A549 (cell line): ENCODE results near the gene INTS14. TPM values are rescaled to one million over a fixed set of nuclear protein-coding genes. Genes with fewer than 3 reads are reported as not detected.

ENCODE experiments used
- ATAC-seq, 2 experiments: fragments of 200-7000 bp in 1 of 2; fragments of >200 bp in 1 of 2; cut with Nextera tagmentation in 1 of 2; cut with Tn5 transposase in 1 of 2; 3 replicates each; pipeline versions ENCODE4 v1.8.0 to v1.9.1; 2018 to 2020; ENCODE audit warnings: mild to moderate bottlenecking in 1 of 2, moderate library complexity in 1 of 2
- CTCF ChIA-PET: fragments of 300-600 bp; sonication (Branson Sonifier 250); formaldehyde crosslinking; extraction: SDS; loops from one replicate; lab custom pipeline; 2021; ENCODE audit warnings: antibody characterized with exemption, inconsistent platforms; lab: Yijun Ruan, JAX
- POLR2A ChIA-PET: fragments of 350-600 bp; formaldehyde crosslinking; extraction: SDS; loops from one replicate; lab custom pipeline; 2021; ENCODE audit warnings: antibody characterized with exemption, inconsistent platforms; lab: Yijun Ruan, JAX
- DNase-seq, 2 experiments: peaks; one replicate each; pipeline versions ENCODE4 v3.0.0 to v3.0.0-alpha.2; 2011 to 2016; ENCODE audit warnings: low read depth in 1 of 2, low spot score in 1 of 2
- FAIRE-seq: peaks from 2 replicates; lab custom pipeline; 2011; peaks lifted over from hg19 to GRCh38; lab: Jason Lieb, UNC
- H3K27ac ChIP-seq, 2 experiments: fragments of >200 bp; sonication (Bioruptor Twin); formaldehyde crosslinking; 3 replicates each; pipeline ENCODE4 v1.5.1; 2016 to 2017
- H3K4me1 ChIP-seq: fragments of >200 bp; sonication (Bioruptor Twin); formaldehyde crosslinking; 3 replicates; pipeline ENCODE4 v1.6.1; 2016
- H3K4me2 ChIP-seq: fragments of >200 bp; sonication (Bioruptor Twin); formaldehyde crosslinking; 3 replicates; pipeline ENCODE4 v1.6.1; 2016
- H3K4me3 ChIP-seq: fragments of >200 bp; sonication (Bioruptor Twin); formaldehyde crosslinking; 3 replicates; pipeline ENCODE4 v1.5.1; 2016
- H3K9me3 ChIP-seq: fragments of >200 bp; sonication (Bioruptor Twin); formaldehyde crosslinking; 3 replicates; pipeline ENCODE4 v1.6.1; 2016
- CBX8 ChIP-seq: fragments of 200-600 bp; sonication (generic); IDR thresholded peaks from 2 replicates; pipeline ENCODE4 v1.6.1; 2016
- CHD2 ChIP-seq: fragments of 150-350 bp; IDR thresholded peaks from 2 replicates; pipeline ENCODE4 v1.6.1; 2014; ENCODE audit warnings: low read length; ENCODE audit not compliant: partially characterized antibody
- CTCF ChIP-seq: fragments of >200 bp; sonication (Bioruptor Twin); formaldehyde crosslinking; IDR thresholded peaks from 3 replicates; pipeline ENCODE4 v1.5.1; 2016
- EHF ChIP-seq: fragments of 250-450 bp; sonication (Bioruptor Pico); IDR thresholded peaks from 2 replicates; pipeline ENCODE4 v1.5.0; 2020; ENCODE audit warnings: mild to moderate bottlenecking
- HOXB13 ChIP-seq: fragments of 250-450 bp; sonication (Bioruptor Pico); IDR thresholded peaks from 2 replicates; pipeline ENCODE4 v1.5.0; 2020; ENCODE audit warnings: low read depth, mild to moderate bottlenecking, moderate library complexity
- HOXB5 ChIP-seq: fragments of 250-450 bp; sonication (Bioruptor Pico); IDR thresholded peaks from 2 replicates; pipeline ENCODE4 v1.5.0; 2020; ENCODE audit warnings: mild to moderate bottlenecking, moderate library complexity
- JUNB ChIP-seq: fragments of >200 bp; sonication (Bioruptor Twin); formaldehyde crosslinking; IDR thresholded peaks from 2 replicates; pipeline ENCODE4 v1.6.1; 2016
- MAFK ChIP-seq: fragments of 450-650 bp; IDR thresholded peaks from 2 replicates; pipeline ENCODE4 v1.6.1; 2014; ENCODE audit not compliant: partially characterized antibody
- PBX3 ChIP-seq: IDR thresholded peaks from 2 replicates; pipeline ENCODE4 v1.6.1; 2012
- PHF8 ChIP-seq: fragments of 200-600 bp; sonication (generic); IDR thresholded peaks from 2 replicates; pipeline ENCODE4 v1.6.1; 2016; ENCODE audit warnings: low read depth, mild to moderate bottlenecking, antibody characterized with exemption, moderate library complexity, borderline replicate concordance
- POLR2A ChIP-seq: IDR thresholded peaks from 2 replicates; pipeline ENCODE4 v1.6.1; 2012; ENCODE audit warnings: mild to moderate bottlenecking, low read length
- RFX5 ChIP-seq: fragments of 450-650 bp; IDR thresholded peaks from 2 replicates; pipeline ENCODE4 v1.7.1; 2014; ENCODE audit warnings: antibody characterized with exemption, mild to moderate bottlenecking, moderate library complexity
- SREBF2 ChIP-seq: fragments of 450-650 bp; IDR thresholded peaks from 2 replicates; pipeline ENCODE4 v1.6.1; 2014; ENCODE audit warnings: mild to moderate bottlenecking, moderate library complexity
- TFCP2L1 ChIP-seq: fragments of 250-450 bp; sonication (Bioruptor Pico); IDR thresholded peaks from 2 replicates; pipeline ENCODE4 v1.5.0; 2021; ENCODE audit warnings: mild to moderate bottlenecking
- TP53 ChIP-seq: fragments of 250-450 bp; sonication (Bioruptor Pico); IDR thresholded peaks from 2 replicates; pipeline ENCODE4 v1.5.0; 2021; ENCODE audit warnings: mild to moderate bottlenecking, moderate library complexity
- ZNF302 ChIP-seq: fragments of 250-450 bp; sonication (Bioruptor Pico); IDR thresholded peaks from 2 replicates; pipeline ENCODE4 v1.9.0; 2021; ENCODE audit warnings: inconsistent platforms, mild to moderate bottlenecking, moderate library complexity
- WGBS: methylation state at CpG from one replicate; pipeline ENCODE4 v1.1.6; 2017; ENCODE audit errors: missing lambda C conversion rate; 5-methylcytosine and 5-hydroxymethylcytosine counted together
- polyA plus RNA-seq, 4 experiments: library from polyadenylated mRNA; depleted of rRNA in 3 of 4; stranded (reverse); fragments of >200 nt; fragmentation: RNase III in 1 of 4; extraction: RNeasy Plus Mini Kit Qiagen cat#74134 plus additional on column Dnase treatment in 1 of 4; gene quantifications; 2 replicates in 3 of 4; 3 replicates in 1 of 4; pipeline ENCODE4 v1.2.3, GENCODE V29; 2011 to 2017
- TF ChIP-seq, protein P1 (sequence below): fragments of 200-600 bp; sonication (generic); IDR thresholded peaks from 2 replicates; pipeline ENCODE4 v1.6.1; 2016; ENCODE audit warnings: antibody characterized with exemption, mild to moderate bottlenecking, moderate library complexity
- TF ChIP-seq, protein P2 (sequence below): fragments of 250-450 bp; sonication (Bioruptor Pico); IDR thresholded peaks from 2 replicates; pipeline ENCODE4 v1.5.0; 2020; ENCODE audit warnings: low read depth, mild to moderate bottlenecking, moderate library complexity
- TF ChIP-seq, protein P3 (sequence below): fragments of 450-650 bp; IDR thresholded peaks from 2 replicates; pipeline ENCODE4 v1.6.1; 2014; ENCODE audit warnings: antibody characterized with exemption

Gene INTS14
- polyA plus RNA-seq, 2 of the 4 experiments (the other 2 are of a cell fraction) = 38.1 to 82.1 TPM

GRCh38 chr15:65587094-65587493 lies 23.8 kb downstream of the INTS14 start:
- WGBS = 97% methylated on average over 1 of the region's 1 CpG
- no peak for FAIRE-seq

GRCh38 chr15:65584241-65584640 lies 26.7 kb downstream of the INTS14 start:
- Histone ChIP-seq H3K9me3 (no peaks in the 10 kb centered on the region), H3K27ac (no peak overlapping the region), H3K4me2 (no peak overlapping the region), H3K4me1 (peaks cover 14% of the 10 kb centered on the region), H3K4me3 (no peak overlapping the region)
- TF ChIP-seq, protein P1, sequence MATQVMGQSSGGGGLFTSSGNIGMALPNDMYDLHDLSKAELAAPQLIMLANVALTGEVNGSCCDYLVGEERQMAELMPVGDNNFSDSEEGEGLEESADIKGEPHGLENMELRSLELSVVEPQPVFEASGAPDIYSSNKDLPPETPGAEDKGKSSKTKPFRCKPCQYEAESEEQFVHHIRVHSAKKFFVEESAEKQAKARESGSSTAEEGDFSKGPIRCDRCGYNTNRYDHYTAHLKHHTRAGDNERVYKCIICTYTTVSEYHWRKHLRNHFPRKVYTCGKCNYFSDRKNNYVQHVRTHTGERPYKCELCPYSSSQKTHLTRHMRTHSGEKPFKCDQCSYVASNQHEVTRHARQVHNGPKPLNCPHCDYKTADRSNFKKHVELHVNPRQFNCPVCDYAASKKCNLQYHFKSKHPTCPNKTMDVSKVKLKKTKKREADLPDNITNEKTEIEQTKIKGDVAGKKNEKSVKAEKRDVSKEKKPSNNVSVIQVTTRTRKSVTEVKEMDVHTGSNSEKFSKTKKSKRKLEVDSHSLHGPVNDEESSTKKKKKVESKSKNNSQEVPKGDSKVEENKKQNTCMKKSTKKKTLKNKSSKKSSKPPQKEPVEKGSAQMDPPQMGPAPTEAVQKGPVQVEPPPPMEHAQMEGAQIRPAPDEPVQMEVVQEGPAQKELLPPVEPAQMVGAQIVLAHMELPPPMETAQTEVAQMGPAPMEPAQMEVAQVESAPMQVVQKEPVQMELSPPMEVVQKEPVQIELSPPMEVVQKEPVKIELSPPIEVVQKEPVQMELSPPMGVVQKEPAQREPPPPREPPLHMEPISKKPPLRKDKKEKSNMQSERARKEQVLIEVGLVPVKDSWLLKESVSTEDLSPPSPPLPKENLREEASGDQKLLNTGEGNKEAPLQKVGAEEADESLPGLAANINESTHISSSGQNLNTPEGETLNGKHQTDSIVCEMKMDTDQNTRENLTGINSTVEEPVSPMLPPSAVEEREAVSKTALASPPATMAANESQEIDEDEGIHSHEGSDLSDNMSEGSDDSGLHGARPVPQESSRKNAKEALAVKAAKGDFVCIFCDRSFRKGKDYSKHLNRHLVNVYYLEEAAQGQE = no peak
- no peak for TF ChIP-seq RFX5
- TF ChIP-seq TP53 (CRISPR knock-in tag) = no peak
- no peak for TF ChIP-seq TFCP2L1 (CRISPR knock-in tag)
- no peak for TF ChIP-seq JUNB
- TF ChIP-seq HOXB5 (CRISPR knock-in tag) = no peak
- no peak for TF ChIP-seq ZNF302 (CRISPR knock-in tag)
- TF ChIP-seq SREBF2 = no peak
- no peak for TF ChIP-seq CHD2
- no peak for TF ChIP-seq CTCF
- TF ChIP-seq, protein P2, sequence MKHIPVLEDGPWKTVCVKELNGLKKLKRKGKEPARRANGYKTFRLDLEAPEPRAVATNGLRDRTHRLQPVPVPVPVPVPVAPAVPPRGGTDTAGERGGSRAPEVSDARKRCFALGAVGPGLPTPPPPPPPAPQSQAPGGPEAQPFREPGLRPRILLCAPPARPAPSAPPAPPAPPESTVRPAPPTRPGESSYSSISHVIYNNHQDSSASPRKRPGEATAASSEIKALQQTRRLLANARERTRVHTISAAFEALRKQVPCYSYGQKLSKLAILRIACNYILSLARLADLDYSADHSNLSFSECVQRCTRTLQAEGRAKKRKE (CRISPR knock-in tag) = no peak
- no peak for TF ChIP-seq MAFK
- POLR2A ChIA-PET = no interaction called here
- CTCF ChIA-PET = interaction anchor here (0.6 to 1.7 kb wide), 4 partner anchors 11 to 184 kb away, joined by 3 to 8 read pairs (median 4); no protein-coding TSS in a partner anchor
- no peak for DNase-seq
- no peak for FAIRE-seq
- no peak for ATAC-seq

More at GRCh38 chr15:65587094-65587493, 23.8 kb downstream of the INTS14 start:
- TF ChIP-seq PHF8 (no peak), CBX8 (no peak), POLR2A (no peak), EHF (CRISPR knock-in tag) (no peak), HOXB13 (CRISPR knock-in tag) (no peak), PBX3 (no peak)
- TF ChIP-seq, protein P3, sequence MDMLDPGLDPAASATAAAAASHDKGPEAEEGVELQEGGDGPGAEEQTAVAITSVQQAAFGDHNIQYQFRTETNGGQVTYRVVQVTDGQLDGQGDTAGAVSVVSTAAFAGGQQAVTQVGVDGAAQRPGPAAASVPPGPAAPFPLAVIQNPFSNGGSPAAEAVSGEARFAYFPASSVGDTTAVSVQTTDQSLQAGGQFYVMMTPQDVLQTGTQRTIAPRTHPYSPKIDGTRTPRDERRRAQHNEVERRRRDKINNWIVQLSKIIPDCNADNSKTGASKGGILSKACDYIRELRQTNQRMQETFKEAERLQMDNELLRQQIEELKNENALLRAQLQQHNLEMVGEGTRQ = no peak
- POLR2A ChIA-PET = no interaction called here
- ATAC-seq = no peak
- H3K27ac ChIP-seq = no peak overlapping the region
- CTCF ChIA-PET = interaction anchor here (1.0 to 2.2 kb wide), 3 partner anchors 9 to 237 kb away, joined by 4 to 8 read pairs (median 4); no protein-coding TSS in a partner anchor
- no peak for DNase-seq
- no peak overlapping the region for H3K4me2 ChIP-seq
- H3K4me1 ChIP-seq = no peaks in the 10 kb centered on the region
- H3K4me3 ChIP-seq = no peak overlapping the region
- no peaks in the 10 kb centered on the region for H3K9me3 ChIP-seq
